Cerebellar cortex (tissue), 1 donor: ENCODE data around the gene C5orf15.
A peak's percentile ranks its signal among the peaks of the same experiment; 100 is the strongest.
"Not testable (repeated sequence)": the region's sequence is repeated elsewhere in the genome, so short reads cannot be mapped to it uniquely, and the experiment has no call there.

Experiments
- DNase-seq: peaks from one replicate; pipeline ENCODE4 v3.0.0-alpha.2; 2015; ENCODE audit warnings: low spot score

C5orf15 gene

DNA sequence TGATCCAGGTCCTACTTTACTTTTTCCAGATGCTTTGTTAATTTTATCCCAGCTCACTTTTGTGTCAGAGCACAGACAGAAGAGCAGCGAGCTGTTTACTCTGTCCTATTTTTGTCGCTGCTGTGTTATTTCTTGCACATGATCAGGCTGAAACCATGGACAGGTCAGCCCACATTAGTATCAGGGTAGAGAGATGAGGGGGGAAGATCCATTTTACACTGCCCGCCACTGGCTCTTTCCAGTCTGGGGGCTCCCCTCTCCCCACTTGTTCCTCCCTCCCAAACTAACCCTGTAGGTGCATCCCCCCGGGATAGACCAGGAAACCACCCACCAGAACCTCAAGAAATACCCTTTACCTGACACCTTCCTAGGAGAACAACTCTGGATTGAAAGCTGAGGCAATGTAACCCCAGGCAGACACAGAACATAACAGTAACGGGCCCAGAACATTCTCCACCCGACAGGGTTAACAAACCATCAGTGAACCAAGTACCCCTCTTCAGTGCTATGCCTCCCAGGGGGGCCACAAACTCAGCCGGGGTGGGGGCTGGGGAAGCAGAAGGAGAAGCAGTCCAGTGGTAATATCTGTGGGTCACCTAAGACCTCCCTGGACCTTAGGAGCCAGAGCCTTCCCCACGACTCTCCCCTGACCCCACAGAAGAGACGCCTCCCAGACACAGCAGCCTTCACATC lies 26.0 kb upstream of the C5orf15 start:
- DNase-seq = no peak

DNA sequence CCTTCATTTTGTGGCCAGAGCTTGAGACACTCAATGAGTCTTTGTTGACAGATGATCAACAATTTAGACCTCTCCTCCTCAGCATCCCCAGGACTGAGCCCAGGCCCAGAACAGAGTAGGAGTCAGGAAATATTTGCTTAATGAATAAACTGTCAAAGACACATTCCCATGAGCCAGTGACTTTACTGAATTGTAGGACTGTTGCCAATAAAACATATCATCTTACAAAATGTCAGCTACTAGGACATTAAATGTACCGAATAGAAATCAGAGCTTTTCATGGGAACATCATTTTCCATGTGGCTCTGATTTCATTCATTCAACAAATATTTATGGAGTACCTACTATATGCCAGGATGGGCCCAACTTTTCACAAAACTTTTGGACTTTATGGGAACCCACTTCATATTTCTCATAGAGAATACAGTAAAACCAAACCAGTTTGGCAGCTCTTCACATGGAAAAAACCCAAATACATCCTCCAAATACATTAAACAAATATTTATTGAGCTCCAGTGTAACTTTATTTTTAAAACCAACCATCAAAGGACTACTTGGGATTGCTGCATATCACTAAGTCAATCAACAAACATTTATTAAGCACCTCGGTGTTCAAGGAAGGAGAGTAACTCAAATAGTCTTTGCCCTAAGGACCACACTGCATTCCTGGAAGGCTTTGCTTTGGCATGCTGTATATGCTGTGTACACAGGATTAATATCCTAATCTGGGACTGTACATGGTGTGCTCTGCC lies 24.9 kb upstream of the C5orf15 start:
- DNase-seq = no peak

DNA sequence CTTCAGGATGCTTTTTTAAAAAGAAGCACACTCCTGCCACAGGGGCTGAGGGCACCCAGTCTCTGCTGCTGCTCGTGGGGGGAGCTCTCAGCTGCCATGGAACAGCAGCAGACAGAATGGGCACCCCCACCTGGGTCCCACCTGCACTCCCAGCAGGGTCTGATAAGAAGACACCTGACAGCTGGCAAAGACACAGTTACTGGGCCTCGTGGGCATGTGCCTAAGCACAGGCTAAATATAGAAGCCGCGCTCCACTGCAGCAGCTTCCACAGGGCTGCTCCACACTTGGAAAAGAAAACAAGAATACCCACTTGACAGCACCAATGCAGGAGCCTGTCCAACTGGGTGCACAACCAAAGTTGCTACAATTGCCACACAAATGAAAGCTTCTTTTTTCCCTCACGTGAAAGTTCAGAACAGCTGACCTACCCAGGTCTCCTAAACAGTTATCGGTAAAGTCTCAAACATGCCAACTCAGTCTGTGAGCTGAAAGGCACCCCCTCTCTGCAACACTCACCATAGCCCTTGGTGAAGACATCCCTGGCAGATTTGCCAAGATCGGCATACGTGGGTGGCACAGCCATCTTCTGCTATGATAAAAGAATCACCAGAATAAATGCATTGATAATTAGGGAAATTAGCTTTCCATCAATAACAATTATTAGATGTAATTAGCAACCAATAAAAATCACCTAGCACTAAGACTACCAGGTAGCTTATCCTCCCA lies 24.2 kb upstream of the C5orf15 start:
- DNase-seq = peak; percentile 66

GRCh38 chr5:133991171-133991910 lies 22.9 kb upstream of the C5orf15 start:
- DNase-seq = no peak

DNA sequence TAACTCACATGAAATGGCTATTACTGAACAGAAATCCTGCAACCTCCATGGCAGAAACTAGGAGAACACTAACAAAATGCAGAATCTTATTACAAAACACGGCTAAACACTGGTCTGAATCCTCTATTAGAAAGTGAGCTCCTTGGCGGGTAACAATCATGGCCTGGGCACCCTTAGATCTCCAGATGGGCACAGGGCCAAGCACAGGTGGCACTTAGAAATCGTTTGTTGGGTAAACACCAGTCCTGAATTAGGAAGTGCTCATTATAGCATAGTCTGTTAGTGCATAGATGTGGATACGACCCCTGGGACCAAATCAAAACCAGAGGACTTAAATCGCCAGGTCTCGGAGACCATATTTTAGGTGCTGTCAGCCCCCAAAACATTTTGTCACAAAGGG lies 22.0 kb upstream of the C5orf15 start:
- DNase-seq = no peak

GRCh38 chr5:133985540-133986180 lies 17.2 kb upstream of the C5orf15 start:
- no peak for DNase-seq

DNA sequence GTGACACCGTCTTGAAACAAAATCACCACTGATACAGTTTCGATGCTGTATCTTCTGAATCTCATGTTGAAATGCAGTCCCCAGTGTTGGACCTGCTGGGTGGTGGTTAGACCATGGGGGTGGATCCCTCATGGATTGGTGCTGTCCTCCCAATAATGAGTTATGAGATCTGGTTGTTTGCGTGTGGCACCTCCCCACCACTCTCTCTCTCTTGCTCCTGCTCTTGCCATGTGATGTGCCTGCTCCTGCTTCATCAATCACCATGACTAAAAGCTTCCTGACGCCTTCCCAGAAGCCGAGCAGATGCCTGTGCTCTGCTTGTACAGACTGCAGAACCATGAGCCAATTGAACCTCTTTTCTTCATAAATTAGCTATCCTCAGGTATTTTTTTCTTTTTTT lies 15.2 kb upstream of the C5orf15 start:
- no peak for DNase-seq

DNA sequence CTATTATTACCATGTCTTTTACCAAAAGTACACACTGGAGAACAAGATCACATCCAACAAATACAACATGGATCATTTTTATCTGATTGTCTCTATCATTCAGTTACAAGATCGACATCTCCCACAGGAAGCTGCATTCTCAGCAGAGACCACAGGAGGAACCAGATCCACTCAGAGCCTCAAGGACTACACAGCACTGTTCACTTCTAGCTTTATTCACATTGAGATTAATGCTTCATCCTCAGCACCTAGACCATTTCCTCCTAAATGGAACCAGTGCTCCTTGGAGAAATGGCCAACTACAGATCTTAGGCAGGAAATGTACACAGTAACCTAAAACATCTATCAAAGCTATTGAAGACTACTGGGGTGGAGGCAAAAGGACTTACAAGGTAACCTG lies 13.3 kb upstream of the C5orf15 start:
- no peak for DNase-seq

DNA sequence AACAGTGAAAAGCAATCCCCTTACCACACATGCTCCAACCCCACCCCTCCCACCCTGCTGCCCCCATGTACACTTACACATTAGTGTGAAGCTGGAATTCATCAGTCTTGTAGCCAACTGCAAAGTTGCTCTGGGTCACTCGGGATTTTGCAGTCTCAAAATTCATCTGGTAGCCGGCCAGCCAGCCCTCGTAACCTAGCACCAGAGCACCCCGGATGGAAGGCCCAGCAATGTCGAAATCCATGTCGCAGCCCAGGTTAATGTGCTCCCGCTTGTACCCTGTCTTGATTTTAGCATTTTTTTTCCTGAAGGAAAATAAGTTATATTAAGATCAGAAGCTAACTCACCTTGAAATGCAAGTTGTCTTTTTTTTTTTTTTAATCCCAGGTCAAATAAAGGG lies 12.2 kb upstream of the C5orf15 start:
- DNase-seq = no peak

DNA sequence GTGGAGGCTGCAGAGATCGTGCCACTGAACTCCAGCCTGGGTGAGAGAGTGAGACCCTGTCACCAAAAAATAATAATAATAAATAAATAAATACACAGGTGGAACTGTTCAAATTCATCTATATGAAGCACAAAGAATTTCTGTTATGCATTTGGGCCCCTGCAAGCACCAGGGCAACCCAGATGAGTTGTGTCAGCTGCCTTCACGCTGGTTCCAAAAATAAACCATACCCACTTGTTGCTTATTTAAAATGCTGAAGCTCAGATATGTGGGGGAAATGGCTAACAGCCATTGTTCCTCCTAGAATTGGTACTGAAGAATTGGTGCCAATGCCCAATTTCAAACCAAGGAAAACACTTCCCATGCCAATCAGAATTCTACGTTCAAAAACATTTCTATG lies 10.5 kb upstream of the C5orf15 start:
- no peak for DNase-seq

GRCh38 chr5:133977858-133978257 lies 9.4 kb upstream of the C5orf15 start:
- DNase-seq = no peak

- DNase-seq = peak; percentile 26
Observed at GRCh38 chr5:133977161-133977787, 8.8 kb upstream of the C5orf15 start.

GRCh38 chr5:133975546-133975945 lies 7.1 kb upstream of the C5orf15 start:
- DNase-seq = not testable (repeated sequence)

- DNase-seq = no peak
Observed at GRCh38 chr5:133974142-133974541, 5.7 kb upstream of the C5orf15 start.

GRCh38 chr5:133970325-133970909 lies 2.0 kb upstream of the C5orf15 start:
- no peak for DNase-seq

DNA sequence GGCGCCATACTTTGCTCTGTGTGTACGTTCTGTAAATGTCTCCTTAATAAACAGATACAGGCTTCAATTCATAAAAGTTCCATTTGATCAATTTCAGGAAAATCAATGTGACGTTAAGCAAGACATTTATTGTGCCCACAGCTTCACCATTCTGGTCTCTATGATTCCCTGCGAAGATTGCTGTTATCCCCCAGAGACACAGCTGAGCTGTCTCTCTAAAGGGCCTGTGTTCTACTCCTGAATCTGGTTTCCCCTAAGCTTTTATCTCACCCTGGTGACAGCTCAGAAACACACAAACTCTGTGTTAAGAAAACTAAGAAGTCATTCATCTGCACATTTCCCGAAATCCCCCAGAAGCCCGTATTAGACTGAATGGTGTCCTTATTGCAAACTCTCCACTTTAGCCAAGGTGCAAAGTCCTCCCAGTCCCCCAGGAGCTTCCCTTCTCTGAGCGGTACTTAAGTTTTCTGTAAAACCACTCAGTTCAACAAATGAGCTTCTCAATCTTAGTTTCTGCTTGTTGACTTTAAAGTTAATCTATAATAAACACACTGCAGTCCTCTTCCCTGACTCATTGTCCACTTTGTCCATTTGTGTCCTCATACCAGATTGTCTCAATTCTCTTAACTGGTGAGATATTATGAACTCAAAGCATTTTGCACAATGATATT lies 1.4 kb upstream of the C5orf15 start:
- no peak for DNase-seq

- DNase-seq = no peak
Observed at GRCh38 chr5:133967698-133968203, 674 bp downstream of the C5orf15 start.

DNA sequence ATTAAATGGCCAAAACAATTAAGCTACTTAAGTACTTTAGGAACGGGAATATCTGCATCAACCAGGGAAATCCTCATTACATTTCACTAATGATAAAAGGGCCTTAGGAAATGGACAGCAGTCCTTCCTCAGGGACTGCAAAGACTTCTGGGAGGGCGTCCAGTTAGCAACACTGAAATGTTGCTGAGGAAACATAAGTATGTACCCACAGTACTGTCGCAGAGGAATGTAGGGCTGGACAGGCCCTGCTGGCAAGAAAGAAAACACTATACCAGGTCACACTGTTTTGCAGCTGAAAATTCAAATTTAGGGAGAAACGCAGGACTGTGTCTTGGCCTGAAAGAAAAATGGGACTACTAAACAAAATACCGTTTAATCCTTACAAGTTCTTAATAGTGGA lies 1.3 kb downstream of the C5orf15 start:
- DNase-seq = no peak

GRCh38 chr5:133966090-133966489 lies 2.3 kb downstream of the C5orf15 start:
- no peak for DNase-seq

- no peak for DNase-seq
Observed at GRCh38 chr5:133963493-133964128, 4.8 kb downstream of the C5orf15 start.
